ENCODE data around the gene CDC42EP4.

- no peak for TF ChIP-seq CTCF (IDR thresholded peaks at IDR 0.05)
- no peak for TF ChIP-seq POLR2A (IDR thresholded peaks at IDR 0.05)
These were observed 46.9 kb upstream of the CDC42EP4 start for GRCh38 chr17:73358668-73359067.
